ENCODE measurements around the gene SIRT3. TPM values are rescaled to one million over a fixed set of nuclear protein-coding genes. Genes with fewer than 3 reads are reported as not detected.

Gene SIRT3
- total RNA-seq, 2 experiments from 2014 or later: 27.7 to 32.1 TPM

GRCh38 chr11:211295-211694 is 24.8 kb downstream of the SIRT3 start:
- H3K27ac Mint-ChIP-seq: peak overlapping the region; percentile 87
- intact Hi-C loops (cut with micrococcal nuclease): no loop called here
- ChIA-PET CTCF (no interaction called here), POLR2A (interaction anchor here (0.7 to 2.4 kb wide), 2 partner anchors 17 to 24 kb away, joined by 3 to 13 read pairs; partner anchors contain the start of genes PSMD13 and SIRT3)
- no peak overlapping the region for H3K4me3 Mint-ChIP-seq
- TF ChIP-seq CTCF (IDR thresholded peaks at IDR 0.05): no peak
- H3K4me1 Mint-ChIP-seq (ENCODE audit: low read depth): peaks cover 21% of the 10 kb centered on the region
- no peaks in the 10 kb centered on the region for H3K27me3 Mint-ChIP-seq
- DNase-seq: no peak
- ATAC-seq: no peak
- no peaks in the 10 kb centered on the region for H3K9me3 Mint-ChIP-seq
- peaks cover 59% of the 10 kb centered on the region for H3K36me3 Mint-ChIP-seq (ENCODE audit: low read depth)

- H3K9me3 Mint-ChIP-seq: no peaks in the 10 kb centered on the region
- no peak for TF ChIP-seq CTCF (IDR thresholded peaks at IDR 0.05)
- DNase-seq: no peak
- ChIA-PET CTCF (no interaction called here), POLR2A (no interaction called here)
- intact Hi-C loops (cut with micrococcal nuclease): no loop called here
- peak overlapping the region; percentile 87 for H3K27ac Mint-ChIP-seq
- no peak for ATAC-seq
- H3K4me3 Mint-ChIP-seq: peak overlapping the region; percentile 96
- no peaks in the 10 kb centered on the region for H3K27me3 Mint-ChIP-seq
- H3K4me1 Mint-ChIP-seq (ENCODE audit: low read depth): peaks cover 25% of the 10 kb centered on the region
- H3K36me3 Mint-ChIP-seq (ENCODE audit: low read depth): peaks cover 62% of the 10 kb centered on the region
These were observed 25.4 kb downstream of the SIRT3 start for GRCh38 chr11:210803-211180.

GRCh38 chr11:210122-210802 is 25.9 kb downstream of the SIRT3 start:
- ATAC-seq (no peak), DNase-seq (no peak)
- H3K36me3 Mint-ChIP-seq (ENCODE audit: low read depth): peaks cover 61% of the 10 kb centered on the region
- intact Hi-C loops (cut with micrococcal nuclease): no loop called here
- H3K9me3 Mint-ChIP-seq: no peaks in the 10 kb centered on the region
- peaks cover 30% of the 10 kb centered on the region for H3K4me1 Mint-ChIP-seq (ENCODE audit: low read depth)
- ChIA-PET CTCF (interaction anchor here (1.5 kb wide), 1 partner anchor 41 kb away, joined by 8 read pairs; no protein-coding TSS in a partner anchor), POLR2A (interaction anchor here (0.6 to 1.0 kb wide), 3 partner anchors 24 to 1767 kb away, joined by 3 to 4 read pairs (median 4); no protein-coding TSS in a partner anchor)
- H3K27ac Mint-ChIP-seq: peak overlapping the region; percentile 87
- H3K27me3 Mint-ChIP-seq: no peaks in the 10 kb centered on the region
- peak overlapping the region; percentile 96 for H3K4me3 Mint-ChIP-seq
- no peak for TF ChIP-seq CTCF (IDR thresholded peaks at IDR 0.05)

- peaks cover 36% of the 10 kb centered on the region for H3K4me1 Mint-ChIP-seq (ENCODE audit: low read depth)
- DNase-seq (no peak), ATAC-seq (no peak)
- POLR2A ChIA-PET: interaction anchor here (0.6 to 4.3 kb wide), 11 partner anchors 8 to 1768 kb away, joined by 3 to 15 read pairs (median 4); partner anchors contain the start of gene PGGHG
- no peaks in the 10 kb centered on the region for H3K27me3 Mint-ChIP-seq
- peak overlapping the region; percentile 87 for H3K27ac Mint-ChIP-seq
- H3K9me3 Mint-ChIP-seq: no peaks in the 10 kb centered on the region
- CTCF ChIA-PET: interaction anchor here (1.5 to 1.9 kb wide), 2 partner anchors 26 to 41 kb away, joined by 7 to 8 read pairs; partner anchors contain the start of gene SIRT3
- H3K36me3 Mint-ChIP-seq (ENCODE audit: low read depth): peaks cover 61% of the 10 kb centered on the region
- intact Hi-C loops (cut with micrococcal nuclease): no loop called here
- H3K4me3 Mint-ChIP-seq: peak overlapping the region; percentile 96
- TF ChIP-seq CTCF (IDR thresholded peaks at IDR 0.05): no peak
These were observed 26.6 kb downstream of the SIRT3 start for GRCh38 chr11:209275-210121.

Data from activated CD8-positive, alpha-beta T cell treated with anti-CD3 and anti-CD28 coated beads for 36 hours (primary cell).